CD1c-positive myeloid dendritic cell (primary cell): Measurements from ENCODE around the gene ACP3.

ENCODE experiments used
- DNase-seq: peaks from one replicate; pipeline ENCODE4 v3.0.0-alpha.2; 2016; ENCODE audit errors: extremely low spot score

The ACP3 gene

GRCh38 chr3:132315851-132316250 lies 1.4 kb upstream of the ACP3 start:
- DNase-seq = no peak

- DNase-seq = no peak
Observed at GRCh38 chr3:132318451-132318850, 1.2 kb downstream of the ACP3 start.

- no peak for DNase-seq
Observed at GRCh38 chr3:132321304-132321703, 4.1 kb downstream of the ACP3 start.

GRCh38 chr3:132325103-132325606 lies 7.9 kb downstream of the ACP3 start:
- no peak for DNase-seq

- DNase-seq = no peak
Observed at GRCh38 chr3:132325634-132326033, 8.4 kb downstream of the ACP3 start.

GRCh38 chr3:132326251-132326650 lies 9.0 kb downstream of the ACP3 start:
- no peak for DNase-seq

- no peak for DNase-seq
Observed at GRCh38 chr3:132332082-132332481, 14.9 kb downstream of the ACP3 start.

GRCh38 chr3:132332508-132332907 lies 15.3 kb downstream of the ACP3 start:
- DNase-seq = no peak

GRCh38 chr3:132341746-132342145 lies 24.5 kb downstream of the ACP3 start:
- DNase-seq = no peak

- DNase-seq = no peak
Observed at GRCh38 chr3:132342183-132342582, 25.0 kb downstream of the ACP3 start.

- DNase-seq = peak; percentile 30
Observed at GRCh38 chr3:132342610-132343009, 25.4 kb downstream of the ACP3 start.

GRCh38 chr3:132343018-132343612 lies 25.9 kb downstream of the ACP3 start:
- peak; percentile 76 for DNase-seq

GRCh38 chr3:132344666-132345280 lies 27.6 kb downstream of the ACP3 start:
- DNase-seq = no peak

GRCh38 chr3:132346841-132347736 lies 29.9 kb downstream of the ACP3 start:
- no peak for DNase-seq

- DNase-seq = no peak
Observed at GRCh38 chr3:132347811-132348210, 30.6 kb downstream of the ACP3 start.

GRCh38 chr3:132348531-132348930 lies 31.3 kb downstream of the ACP3 start:
- no peak for DNase-seq

GRCh38 chr3:132350814-132351213 lies 33.6 kb downstream of the ACP3 start:
- no peak for DNase-seq

GRCh38 chr3:132351222-132351806 lies 34.1 kb downstream of the ACP3 start:
- no peak for DNase-seq

- peak; percentile 72 for DNase-seq
Observed at GRCh38 chr3:132352556-132353143, 35.4 kb downstream of the ACP3 start.

- DNase-seq = no peak
Observed at GRCh38 chr3:132354916-132355702, 37.9 kb downstream of the ACP3 start.

- DNase-seq = no peak
Observed at GRCh38 chr3:132356568-132356967, 39.4 kb downstream of the ACP3 start.
